H7 (cell line): ENCODE data around the gene HDDC2. TPM values are rescaled to one million over a fixed set of nuclear protein-coding genes. Genes with fewer than 3 reads are reported as not detected.

Experiments used
- total RNA-seq: library from RNA; depleted of rRNA; stranded (reverse); fragments of >200 nt; shearing (Covaris generic); gene quantifications from 2 replicates; pipeline ENCODE4 v1.2.3, GENCODE V29; 2014; rRNA removed

HDDC2 gene
- total RNA-seq, 1 experiment from 2014 or later: 109 TPM

Other genes with a start within 250 kb of the HDDC2 start
- 7.3 and 15.6 TPM in 2 replicates for gene TPD52L1, start 148.2 kb downstream of the HDDC2 start, total RNA-seq